Measurements from ENCODE around the gene SLC22A17.

The SLC22A17 gene

GRCh38 chr14:23381871-23382270 lies 29.2 kb upstream of the SLC22A17 start:
- no peak for DNase-seq (ENCODE audit: low spot score)

DNA sequence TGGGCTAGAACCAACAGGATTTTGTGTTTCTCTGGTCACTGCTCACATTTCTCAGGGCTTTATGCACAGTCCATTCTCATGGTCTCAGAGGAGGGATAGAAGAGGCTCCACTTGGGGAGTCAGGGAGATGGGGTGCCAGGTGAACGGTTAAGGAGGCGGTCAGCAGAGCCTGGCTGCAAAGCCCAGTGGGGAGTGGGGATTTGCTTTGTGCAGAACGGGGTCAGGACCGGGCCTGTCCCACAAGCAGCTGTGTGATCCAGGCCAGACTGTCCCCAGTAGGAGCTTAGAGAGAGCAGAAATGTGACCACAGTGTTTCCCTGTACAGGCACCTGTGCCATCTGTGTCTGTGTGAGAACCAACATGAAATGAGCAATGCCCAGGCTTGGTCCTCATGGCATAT lies 28.3 kb upstream of the SLC22A17 start:
- peak; percentile 35 for DNase-seq (ENCODE audit: low spot score)

DNA sequence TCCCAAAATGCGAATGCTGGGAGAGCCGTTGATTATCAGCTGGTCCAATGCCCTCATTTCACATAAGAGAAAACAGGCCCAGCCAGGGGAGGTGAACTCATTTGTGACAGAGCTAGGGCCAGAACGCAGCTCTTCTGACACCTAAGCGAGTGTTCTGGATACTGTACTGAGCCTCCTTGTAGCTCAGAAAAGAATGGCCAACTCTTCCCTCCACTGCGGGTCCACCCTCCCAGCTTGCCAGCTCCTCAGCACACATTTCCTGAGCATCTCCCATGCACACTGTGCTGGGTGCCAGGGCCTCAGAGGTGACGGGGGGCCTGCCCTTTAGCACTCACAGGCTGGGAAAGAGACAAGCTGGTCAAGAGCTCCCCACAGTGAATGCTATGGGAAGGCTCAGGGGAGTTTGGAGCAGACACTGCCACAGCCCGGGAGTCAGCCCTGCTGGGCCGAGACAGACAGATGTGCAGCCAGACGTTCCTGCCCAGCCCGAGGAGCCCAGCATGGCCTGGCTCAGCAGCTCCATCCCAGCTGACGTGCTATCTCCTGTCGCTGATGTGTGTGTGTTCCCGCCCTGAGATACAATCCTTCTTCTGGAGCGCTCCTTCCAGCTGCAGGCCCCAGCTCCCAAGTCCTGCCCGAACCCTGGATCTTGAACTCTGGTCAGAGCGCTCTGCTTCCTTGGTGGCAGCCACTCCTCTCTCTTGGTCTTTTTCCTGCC lies 27.7 kb upstream of the SLC22A17 start:
- DNase-seq (ENCODE audit: low spot score), result no peak

- peak; percentile 51 for DNase-seq (ENCODE audit: low spot score)
These were observed 26.9 kb upstream of the SLC22A17 start for GRCh38 chr14:23379366-23380196.

GRCh38 chr14:23378612-23379220 lies 26.0 kb upstream of the SLC22A17 start:
- no peak for DNase-seq (ENCODE audit: low spot score)

GRCh38 chr14:23377573-23378563 lies 25.2 kb upstream of the SLC22A17 start:
- no peak for DNase-seq (ENCODE audit: low spot score)

DNA sequence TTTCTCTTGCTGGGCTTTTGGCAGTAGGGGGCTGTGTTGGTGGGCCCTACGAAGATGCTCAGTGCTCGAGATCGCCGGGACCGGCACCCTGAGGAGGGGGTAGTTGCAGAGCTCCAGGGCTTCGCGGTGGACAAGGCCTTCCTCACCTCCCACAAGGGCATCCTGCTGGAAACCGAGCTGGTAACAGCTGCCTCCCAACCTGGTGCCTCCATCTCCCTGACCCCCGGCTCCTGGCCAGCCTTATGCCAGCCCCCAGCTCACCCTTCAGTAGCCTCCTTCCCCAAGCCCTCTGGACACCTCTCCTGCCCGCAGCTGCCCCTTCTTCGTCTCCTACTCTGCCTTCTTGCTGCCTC lies 24.5 kb upstream of the SLC22A17 start:
- DNase-seq (ENCODE audit: low spot score), result no peak

DNA sequence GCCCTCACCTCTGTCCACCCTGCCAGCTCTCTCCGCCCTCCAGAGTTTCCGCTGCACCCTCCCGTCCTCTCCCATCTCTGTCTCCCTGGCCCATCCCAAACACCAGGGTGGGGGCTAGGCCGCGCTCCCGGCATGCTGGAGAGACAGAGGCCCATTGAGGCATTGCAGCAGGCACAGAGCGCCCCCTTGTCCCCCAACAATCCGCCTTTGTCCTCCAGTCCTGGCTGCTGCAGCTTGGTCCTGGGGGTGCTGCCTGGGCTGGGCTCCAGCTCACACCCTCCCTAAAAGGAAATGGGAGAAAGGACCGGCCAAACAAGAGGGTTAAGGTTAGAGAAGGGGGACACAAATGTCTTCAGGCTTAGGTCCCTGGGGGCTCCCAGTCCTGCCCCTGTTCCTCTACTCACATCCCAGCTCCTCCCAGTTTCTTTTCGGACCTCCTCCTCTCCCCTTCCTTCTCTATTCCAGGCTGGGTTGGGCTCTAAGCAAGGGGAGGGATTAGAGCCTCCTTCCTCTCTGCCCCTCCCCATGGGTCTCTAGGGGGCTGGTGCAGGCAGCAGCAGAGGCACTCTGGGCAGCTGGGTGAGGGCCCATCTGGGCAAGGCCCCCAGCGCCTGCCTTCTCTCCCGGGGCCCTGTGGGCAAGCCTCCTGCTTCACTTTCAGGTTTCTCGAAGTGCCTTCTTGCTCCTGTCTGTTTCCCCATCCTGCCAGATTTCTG lies 24.0 kb upstream of the SLC22A17 start, which contains the start of gene CMTM5:
Gene CMTM5 (plus strand): TSS at position 565 of the 716 bp plus-strand sequence. CDS start 206 bp downstream, outside the sequence.
- DNase-seq (ENCODE audit: low spot score), result peak; percentile 30

DNA sequence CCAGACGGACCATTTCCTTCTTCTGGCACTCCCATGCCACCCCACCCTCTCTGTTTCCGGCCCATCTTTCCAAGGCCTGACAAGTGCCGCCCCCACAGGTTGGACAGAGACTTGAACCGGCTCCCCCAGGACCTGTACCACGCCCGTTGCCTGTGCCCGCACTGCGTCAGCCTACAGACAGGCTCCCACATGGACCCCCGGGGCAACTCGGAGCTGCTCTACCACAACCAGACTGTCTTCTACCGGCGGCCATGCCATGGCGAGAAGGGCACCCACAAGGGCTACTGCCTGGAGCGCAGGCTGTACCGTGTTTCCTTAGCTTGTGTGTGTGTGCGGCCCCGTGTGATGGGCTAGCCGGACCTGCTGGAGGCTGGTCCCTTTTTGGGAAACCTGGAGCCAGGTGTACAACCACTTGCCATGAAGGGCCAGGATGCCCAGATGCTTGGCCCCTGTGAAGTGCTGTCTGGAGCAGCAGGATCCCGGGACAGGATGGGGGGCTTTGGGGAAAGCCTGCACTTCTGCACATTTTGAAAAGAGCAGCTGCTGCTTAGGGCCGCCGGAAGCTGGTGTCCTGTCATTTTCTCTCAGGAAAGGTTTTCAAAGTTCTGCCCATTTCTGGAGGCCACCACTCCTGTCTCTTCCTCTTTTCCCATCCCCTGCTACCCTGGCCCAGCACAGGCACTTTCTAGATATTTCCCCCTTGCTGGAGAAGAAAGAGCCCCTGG lies 23.0 kb upstream of the SLC22A17 start:
- no peak for DNase-seq (ENCODE audit: low spot score)

DNA sequence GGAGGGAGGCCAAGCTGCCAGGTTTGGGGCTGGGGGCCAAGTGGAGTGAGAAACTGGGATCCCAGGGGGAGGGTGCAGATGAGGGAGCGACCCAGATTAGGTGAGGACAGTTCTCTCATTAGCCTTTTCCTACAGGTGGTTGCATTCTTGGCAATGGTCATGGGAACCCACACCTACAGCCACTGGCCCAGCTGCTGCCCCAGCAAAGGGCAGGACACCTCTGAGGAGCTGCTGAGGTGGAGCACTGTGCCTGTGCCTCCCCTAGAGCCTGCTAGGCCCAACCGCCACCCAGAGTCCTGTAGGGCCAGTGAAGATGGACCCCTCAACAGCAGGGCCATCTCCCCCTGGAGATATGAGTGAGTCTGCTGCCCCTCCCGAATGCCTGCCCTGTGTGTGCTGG lies 20.4 kb upstream of the SLC22A17 start:
- DNase-seq (ENCODE audit: low spot score), result no peak

GRCh38 chr14:23372509-23372908 lies 19.8 kb upstream of the SLC22A17 start, which contains the start of gene IL25:
IL25 (plus strand) TSS chr14:23372809.
- DNase-seq (ENCODE audit: low spot score), result no peak

- DNase-seq (ENCODE audit: low spot score), result no peak
These were observed 19.2 kb upstream of the SLC22A17 start for GRCh38 chr14:23371865-23372264.

- DNase-seq (ENCODE audit: low spot score), result no peak
These were observed 17.5 kb upstream of the SLC22A17 start for GRCh38 chr14:23370221-23370620.

DNA sequence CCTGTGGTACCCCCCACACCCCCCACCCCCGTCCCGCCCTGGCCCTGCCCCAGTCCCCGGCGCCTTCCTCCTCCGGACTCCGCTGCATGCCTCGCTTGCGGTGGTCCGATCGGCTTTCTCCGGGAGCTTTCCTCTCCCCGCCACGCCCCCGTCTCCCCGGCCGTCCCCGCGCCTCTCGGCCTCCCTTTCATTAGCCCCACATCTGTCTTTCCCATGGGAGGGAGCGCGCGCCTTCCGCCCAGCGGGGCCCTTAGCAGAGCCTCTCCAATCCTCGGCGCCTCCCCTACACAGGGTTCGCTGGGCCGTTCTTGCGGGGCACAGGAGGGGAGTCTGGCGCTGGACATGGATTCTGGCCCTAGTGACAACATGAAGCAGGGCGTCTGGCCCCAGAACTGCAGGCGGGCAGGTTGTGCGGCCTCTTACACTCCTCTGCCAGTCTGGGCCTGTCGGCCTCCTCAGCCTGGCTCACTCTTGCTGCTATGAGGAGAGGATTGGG lies 13.8 kb upstream of the SLC22A17 start:
- DNase-seq (ENCODE audit: low spot score), result peak; percentile 22

GRCh38 chr14:23365732-23366425 lies 13.2 kb upstream of the SLC22A17 start:
- DNase-seq (ENCODE audit: low spot score), result peak; percentile 30

GRCh38 chr14:23365036-23365731 lies 12.5 kb upstream of the SLC22A17 start, which contains the start of gene EFS:
EFS (minus strand) TSS chr14:23365172; CDS start chr14:23365025, 147 bp downstream.
- DNase-seq (ENCODE audit: low spot score), result no peak

GRCh38 chr14:23364164-23365035 lies 11.7 kb upstream of the SLC22A17 start:
- peak; percentile 51 for DNase-seq (ENCODE audit: low spot score)

- DNase-seq (ENCODE audit: low spot score), result no peak
These were observed 9.5 kb upstream of the SLC22A17 start for GRCh38 chr14:23362200-23362599.

All from cerebellar cortex (tissue), 1 donor.